Measurements from ENCODE around the gene SYNDIG1L. TPM values are rescaled to one million over a fixed set of nuclear protein-coding genes. Genes with fewer than 3 reads are reported as not detected.

SYNDIG1L gene
- total RNA-seq, 1 experiment from 2014 or later: 0.33 TPM

DNA sequence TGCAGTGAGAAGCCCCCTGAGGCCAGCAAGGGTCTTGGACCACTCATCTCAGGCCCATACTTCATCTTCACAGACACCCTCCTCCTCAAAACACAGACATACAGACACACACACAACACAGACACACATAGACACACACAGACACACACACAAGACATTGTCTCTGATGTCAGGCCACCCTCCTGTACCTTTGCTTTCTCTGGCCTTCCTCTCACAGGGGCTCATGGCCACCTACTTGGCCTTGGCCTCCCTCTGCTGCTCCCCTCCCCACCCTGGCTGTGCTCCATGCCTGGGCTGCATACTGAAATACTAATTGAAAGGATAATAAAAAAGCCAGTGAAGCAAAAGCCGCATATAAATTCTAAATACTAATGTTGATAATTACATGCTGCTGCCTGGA is 1.6 kb upstream of the SYNDIG1L start:
- Histone ChIP-seq H3K27ac (ENCODE audit: insufficient read length, low read depth, low read length) (no peak overlapping the region), H3T11ph (ENCODE audit: low read length) (no peak overlapping the region), H3K79me1 (ENCODE audit: insufficient read depth, low read depth, low read length, poor library complexity, severe bottlenecking) (no peaks in the 10 kb centered on the region), H2AK5ac (ENCODE audit: insufficient read length, low read length) (no peak overlapping the region), H3K9me3 (ENCODE audit: control insufficient read depth, low read depth, low read length) (no peaks in the 10 kb centered on the region), H2BK12ac (ENCODE audit: insufficient read length, low read depth, low read length) (no peak overlapping the region), H2BK120ac (ENCODE audit: low read depth, low read length, poor library complexity, severe bottlenecking) (no peak overlapping the region), H3K56ac (ENCODE audit: insufficient read length, low read depth, low read length) (no peak overlapping the region), H4K20me1 (ENCODE audit: control insufficient read depth, insufficient read depth, insufficient read length) (no peaks in the 10 kb centered on the region), H3K9ac (ENCODE audit: extremely low read depth, insufficient read length, low read length) (no peak overlapping the region), H2BK5ac (ENCODE audit: insufficient read length, low read length) (no peak overlapping the region), H3K4ac (ENCODE audit: low read depth, low read length) (no peak overlapping the region), H3K27me3 (ENCODE audit: insufficient read depth, low read length) (no peaks in the 10 kb centered on the region; the same call in 1 of the 2 replicates), H2AFZ (ENCODE audit: low read length) (no peak overlapping the region), H3K79me2 (ENCODE audit: insufficient read depth, low read length) (no peaks in the 10 kb centered on the region), H2BK20ac (ENCODE audit: low read depth, low read length, poor library complexity, severe bottlenecking) (no peak overlapping the region), H4K8ac (replicated peaks; ENCODE audit: insufficient read length, low read depth, low read length) (no peak overlapping the region), H3K18ac (ENCODE audit: insufficient read length, low read depth, low read length) (no peak overlapping the region), H2BK15ac (ENCODE audit: low read depth, low read length) (no peak overlapping the region), H3K4me1 (ENCODE audit: insufficient read depth, low read length) (peaks cover 16% of the 10 kb centered on the region; the same call in 1 of the 2 replicates), H3K4me2 (ENCODE audit: insufficient read depth, insufficient read length, low read length) (no peak overlapping the region), H3K23me2 (ENCODE audit: insufficient read length, low read depth, low read length, poor library complexity, severe bottlenecking) (peaks cover 4% of the 10 kb centered on the region), H4K5ac (ENCODE audit: insufficient read length, low read depth, low read length) (no peak overlapping the region), H3K14ac (ENCODE audit: insufficient read depth, low read length) (no peak overlapping the region), H3K23ac (ENCODE audit: insufficient read length, low read depth, low read length) (no peak overlapping the region), H4K91ac (ENCODE audit: insufficient read length, low read depth, low read length) (no peak overlapping the region)
- peak overlapping the region in 1 of 2 experiments; percentile 47; a peak in 2 of 5 replicates for H3K4me3 Mint-ChIP-seq
- H3K27ac Mint-ChIP-seq: peak overlapping the region in 1 of 3 experiments; percentile 29; a peak in 1 of 7 replicates
- no peak for DNase-seq
- H3K4me1 Mint-ChIP-seq: peaks cover 60 to 77% of the 10 kb centered on the region in 2 experiments
- no peaks in the 10 kb centered on the region for H3K9me3 Mint-ChIP-seq
- H3K27me3 Mint-ChIP-seq (ENCODE audit: low read depth): peaks cover 38% of the 10 kb centered on the region
- H3K36me3 Mint-ChIP-seq (ENCODE audit: insufficient read depth in 1 of 3, low read depth in 3 of 3): no peaks in the 10 kb centered on the region
- whole genome bisulfite sequencing (ENCODE audit: extremely low coverage, insufficient read length, low lambda C conversion rate): no CpG with 5 or more reads among the region's 1 CpG
- TF ChIP-seq CTCF (conservative IDR thresholded peaks at IDR 0.05): no peak
